Renal pelvis (tissue), 4 donors: Measurements from ENCODE around the gene ETNK2. TPM values are rescaled to one million over a fixed set of nuclear protein-coding genes. Genes with fewer than 3 reads are reported as not detected.

ENCODE experiments used
- DNase-seq: peaks from one replicate; pipeline ENCODE4 v3.0.0-alpha.2; 2013
- polyA plus RNA-seq, 3 donors: library from polyadenylated mRNA; unstranded; fragments of 120-200 nt; gene quantifications; one replicate each; pipeline ENCODE4 v1.2.1, GENCODE V29; 2013; ENCODE audit not compliant: insufficient read length in 3 of 3

ETNK2 gene
- polyA plus RNA-seq, 3 donors: 22.4 to 25.1 (median 24.6) TPM

DNA sequence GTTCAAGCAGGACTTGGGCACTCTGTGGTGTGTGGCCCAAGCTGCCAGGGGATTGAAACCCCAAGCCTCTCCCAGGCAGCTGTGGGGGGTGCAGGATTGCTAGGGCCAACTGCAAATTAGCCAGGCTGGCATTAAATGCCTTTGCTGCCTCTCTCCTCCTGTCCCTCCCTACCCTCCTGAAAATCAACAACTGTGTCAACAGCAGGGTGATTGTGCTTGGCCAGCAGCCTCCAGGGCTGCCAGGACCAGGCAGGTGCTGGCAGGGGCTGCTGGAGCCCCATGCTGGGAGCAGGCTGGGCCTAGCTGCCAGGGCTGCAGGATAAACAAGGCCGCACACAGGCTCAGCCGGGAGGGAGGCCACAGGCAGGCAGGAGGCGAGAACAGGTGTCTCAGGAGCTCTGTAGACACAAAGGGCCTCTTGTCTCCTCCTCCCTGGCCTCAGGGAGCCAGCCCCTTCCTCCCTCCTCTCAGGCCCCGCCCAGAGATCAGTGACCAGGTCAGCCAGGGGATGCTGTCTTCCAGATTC, 67.5 kb downstream of the ETNK2 start:
- DNase-seq: no peak

DNA sequence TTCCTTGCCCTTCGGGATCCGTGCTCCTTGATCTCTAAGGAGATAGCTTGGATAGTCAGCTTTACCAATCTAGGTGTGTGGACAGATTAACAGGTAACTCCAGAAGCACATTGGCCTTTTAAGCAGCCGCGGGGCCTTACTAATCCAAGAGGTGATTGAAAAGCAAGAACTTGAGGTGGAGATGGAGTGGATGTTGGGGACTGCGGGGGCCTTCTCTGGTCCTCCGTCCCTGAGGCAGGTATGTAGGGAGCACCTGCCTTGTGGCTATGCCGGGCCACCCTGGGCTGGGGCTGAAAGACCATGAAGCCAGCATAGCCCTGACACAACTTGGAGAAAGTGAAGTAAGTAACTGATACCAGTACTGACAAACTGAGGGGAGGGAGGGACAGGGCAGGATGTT, 68.4 kb downstream of the ETNK2 start:
- no peak for DNase-seq

DNA sequence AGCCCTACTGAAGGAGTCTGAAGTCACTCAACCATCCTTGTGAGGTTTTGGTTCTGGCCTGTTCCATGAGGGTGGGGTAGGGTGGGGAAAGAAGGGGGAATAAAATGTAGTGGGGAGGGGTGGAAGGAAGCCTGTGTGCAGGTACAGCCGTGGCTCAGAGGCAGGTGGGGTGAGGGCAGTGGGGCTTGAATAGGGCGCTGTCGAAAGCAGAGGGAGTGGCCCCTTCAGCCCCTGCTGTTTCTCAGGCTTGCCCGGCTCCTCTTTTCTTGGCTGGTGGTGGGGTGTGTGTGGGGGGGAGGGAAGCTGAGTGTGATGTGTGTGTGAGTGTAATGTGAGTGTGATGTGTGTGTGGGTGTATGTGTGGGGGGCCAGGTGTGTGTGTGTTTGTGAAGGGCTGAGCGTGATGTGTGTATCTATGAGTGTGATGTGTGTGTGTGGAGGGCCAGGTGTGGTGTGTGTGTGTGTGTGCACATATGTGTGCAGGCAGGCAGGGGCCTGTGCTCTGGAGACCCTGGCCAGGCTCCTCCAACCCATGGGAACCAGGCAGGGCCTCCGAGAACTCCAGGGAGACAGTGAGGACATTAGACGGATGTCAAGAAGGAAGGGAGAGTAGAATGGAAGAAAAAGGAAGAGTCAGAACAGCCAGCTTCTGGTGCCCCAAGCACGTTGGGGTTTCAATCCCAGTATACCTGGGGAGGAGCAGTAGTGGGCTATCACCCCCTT, 69.9 kb downstream of the ETNK2 start:
- DNase-seq: no peak

DNA sequence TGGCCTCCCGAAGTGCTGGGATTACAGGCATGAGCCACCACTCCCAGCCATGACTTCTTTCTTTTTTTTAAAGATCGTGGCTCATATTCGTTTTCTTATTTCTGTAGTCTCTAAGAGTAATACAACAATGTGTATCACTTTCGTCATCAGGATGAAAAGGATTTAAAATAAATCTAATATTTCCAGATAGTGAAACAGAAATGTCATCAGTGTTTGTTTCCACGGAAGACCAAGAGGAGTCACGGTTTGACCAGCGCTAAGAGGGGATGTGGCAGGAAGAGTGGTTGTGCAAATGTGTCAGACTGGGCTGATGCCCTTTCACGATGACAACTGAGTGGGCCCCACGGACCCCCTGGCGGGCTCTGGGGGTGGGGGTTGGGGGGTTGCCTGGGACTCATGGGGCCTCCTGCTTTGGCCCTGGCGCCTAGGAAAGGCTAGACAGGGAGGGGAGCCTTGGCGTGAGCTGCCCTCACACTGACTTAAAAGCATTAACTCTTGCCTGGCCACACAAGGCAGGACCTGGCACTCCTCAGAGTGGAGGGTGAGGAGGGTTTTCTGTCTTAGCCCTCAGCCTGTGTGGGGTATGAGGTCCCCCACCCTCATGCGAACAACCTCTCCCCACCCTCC, 70.6 kb downstream of the ETNK2 start:
- no peak for DNase-seq

Other genes with a start within 250 kb of the ETNK2 start
- 10 to 100 TPM; 56.7 to 60.2 (median 58.2) TPM for gene SOX13, start 78.9 kb downstream of the ETNK2 start, polyA plus RNA-seq
- gene REN, start 14.3 kb upstream of the ETNK2 start, polyA plus RNA-seq: 10 to 100 TPM; 58.1 to 97.3 (median 71.9) TPM
- under 1 TPM in 2 of 3 donors, not detected in 1; 0.28 to 0.81 TPM for gene KISS1, start 44.4 kb upstream of the ETNK2 start, polyA plus RNA-seq
- 1 to 10 TPM; 3.0 to 4.1 (median 4.0) TPM for gene GOLT1A, start 61.9 kb upstream of the ETNK2 start, polyA plus RNA-seq
- gene PLEKHA6, start 207.9 kb upstream of the ETNK2 start, polyA plus RNA-seq: 10 to 100 TPM; 50.3 to 61.9 (median 55.8) TPM